NB4 (cell line): Measurements from ENCODE around the gene POM121L12.

Experiments
- DNase-seq: peaks from one replicate; pipeline ENCODE4 v3.0.0; 2010; ENCODE audit warnings: low read depth
- H3K4me3 ChIP-seq: one replicate; pipeline ENCODE4 v1.5.1; 2011; ENCODE audit warnings: mild to moderate bottlenecking, low read depth, low read length, moderate library complexity
- MYC ChIP-seq: IDR thresholded peaks from 2 replicates; pipeline ENCODE4 v1.6.1; 2011; ENCODE audit warnings: low read depth, low read length
- POLR2A ChIP-seq: IDR thresholded peaks from 2 replicates; pipeline ENCODE4 v1.6.1; 2011; ENCODE audit warnings: mild to moderate bottlenecking; ENCODE audit not compliant: insufficient read length; ENCODE audit errors: extremely low read depth
- TF ChIP-seq, protein P1 (sequence below): IDR thresholded peaks from 2 replicates; pipeline ENCODE4 v1.6.1; 2011; ENCODE audit warnings: low read depth, low read length
- TF ChIP-seq, protein P2 (sequence below): IDR thresholded peaks from one replicate; pipeline ENCODE4 v1.5.1; 2012; ENCODE audit warnings: low read depth, low read length

Gene POM121L12

DNA sequence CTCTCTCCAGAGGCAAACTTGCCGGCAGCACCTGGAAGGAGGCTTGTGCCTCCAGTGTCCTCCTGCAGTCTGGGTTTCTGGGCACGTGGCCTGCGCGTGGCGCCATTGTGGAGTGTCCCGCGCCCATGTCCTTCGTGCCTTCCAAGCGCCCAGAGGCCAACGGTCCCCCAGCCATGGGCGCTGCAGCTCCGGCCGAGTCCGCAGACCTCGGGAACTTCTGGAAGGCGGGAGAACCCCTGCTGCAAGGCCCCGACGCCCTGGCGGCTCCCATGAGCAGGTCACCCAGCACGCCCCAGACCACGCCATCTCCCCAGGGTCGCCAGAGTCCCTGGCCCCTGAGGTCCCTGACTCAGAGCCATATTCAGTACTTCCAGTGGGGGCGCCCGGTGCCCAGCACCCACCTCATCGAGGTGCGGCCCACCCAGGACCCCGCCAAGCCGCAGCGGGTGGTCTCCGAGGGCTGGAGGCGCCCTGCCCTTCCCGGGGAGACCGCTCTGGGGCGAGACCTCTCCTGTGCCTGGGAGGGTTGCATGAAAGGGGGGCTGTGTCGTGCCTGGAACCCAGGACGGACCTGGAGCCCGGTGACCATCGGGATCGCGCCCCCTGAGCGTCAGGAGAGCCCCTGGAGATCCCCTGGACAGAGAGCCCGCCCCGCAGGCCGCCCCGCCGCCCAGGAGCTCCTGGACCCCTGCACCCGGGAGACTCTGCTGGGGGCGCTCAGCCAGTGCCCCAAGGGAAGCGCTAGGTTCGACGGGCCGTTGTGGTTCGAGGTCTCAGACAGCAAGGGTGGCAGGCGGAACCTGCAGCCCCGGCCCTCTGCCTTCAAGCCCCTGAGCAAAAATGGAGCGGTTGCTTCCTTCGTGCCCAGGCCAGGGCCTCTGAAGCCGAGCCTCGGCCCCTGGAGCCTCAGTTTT is at the start of gene POM121L12:
POM121L12 (plus strand) TSS at position 135 of the 914 bp plus-strand sequence; CDS start at position 174, 39 bp downstream.
- H3K4me3 ChIP-seq: no peak within 1 kb of the TSS
- TF ChIP-seq, protein P1, sequence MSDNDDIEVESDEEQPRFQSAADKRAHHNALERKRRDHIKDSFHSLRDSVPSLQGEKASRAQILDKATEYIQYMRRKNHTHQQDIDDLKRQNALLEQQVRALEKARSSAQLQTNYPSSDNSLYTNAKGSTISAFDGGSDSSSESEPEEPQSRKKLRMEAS: no peak
- TF ChIP-seq, protein P2, sequence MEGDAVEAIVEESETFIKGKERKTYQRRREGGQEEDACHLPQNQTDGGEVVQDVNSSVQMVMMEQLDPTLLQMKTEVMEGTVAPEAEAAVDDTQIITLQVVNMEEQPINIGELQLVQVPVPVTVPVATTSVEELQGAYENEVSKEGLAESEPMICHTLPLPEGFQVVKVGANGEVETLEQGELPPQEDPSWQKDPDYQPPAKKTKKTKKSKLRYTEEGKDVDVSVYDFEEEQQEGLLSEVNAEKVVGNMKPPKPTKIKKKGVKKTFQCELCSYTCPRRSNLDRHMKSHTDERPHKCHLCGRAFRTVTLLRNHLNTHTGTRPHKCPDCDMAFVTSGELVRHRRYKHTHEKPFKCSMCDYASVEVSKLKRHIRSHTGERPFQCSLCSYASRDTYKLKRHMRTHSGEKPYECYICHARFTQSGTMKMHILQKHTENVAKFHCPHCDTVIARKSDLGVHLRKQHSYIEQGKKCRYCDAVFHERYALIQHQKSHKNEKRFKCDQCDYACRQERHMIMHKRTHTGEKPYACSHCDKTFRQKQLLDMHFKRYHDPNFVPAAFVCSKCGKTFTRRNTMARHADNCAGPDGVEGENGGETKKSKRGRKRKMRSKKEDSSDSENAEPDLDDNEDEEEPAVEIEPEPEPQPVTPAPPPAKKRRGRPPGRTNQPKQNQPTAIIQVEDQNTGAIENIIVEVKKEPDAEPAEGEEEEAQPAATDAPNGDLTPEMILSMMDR: no peak
- no peak for TF ChIP-seq MYC
- TF ChIP-seq POLR2A: no peak
- DNase-seq: no peak

DNA sequence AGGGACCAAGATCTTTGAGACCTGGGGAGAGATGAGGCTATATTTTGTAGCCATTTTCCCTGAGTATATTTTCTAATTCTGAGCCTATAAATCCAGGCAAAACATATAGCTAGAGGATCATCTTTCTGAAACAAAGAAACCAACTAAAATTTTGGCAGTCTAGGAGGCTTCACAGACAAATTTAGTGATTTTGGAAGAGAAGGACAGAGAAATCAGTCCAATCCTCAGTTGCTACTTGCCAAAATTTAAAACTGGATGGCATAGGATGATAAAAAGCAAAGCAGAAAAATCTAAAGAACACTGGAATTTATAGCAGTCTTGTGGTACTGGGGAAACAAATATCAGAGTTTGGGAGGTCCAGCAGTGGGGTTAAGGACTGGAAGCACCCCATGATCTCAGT is 43.4 kb upstream of the POM121L12 start:
- no peak overlapping the region for H3K4me3 ChIP-seq
- TF ChIP-seq MYC (no peak), POLR2A (no peak)
- TF ChIP-seq, protein P2: no peak
- TF ChIP-seq, protein P1: no peak
- DNase-seq: no peak

DNA sequence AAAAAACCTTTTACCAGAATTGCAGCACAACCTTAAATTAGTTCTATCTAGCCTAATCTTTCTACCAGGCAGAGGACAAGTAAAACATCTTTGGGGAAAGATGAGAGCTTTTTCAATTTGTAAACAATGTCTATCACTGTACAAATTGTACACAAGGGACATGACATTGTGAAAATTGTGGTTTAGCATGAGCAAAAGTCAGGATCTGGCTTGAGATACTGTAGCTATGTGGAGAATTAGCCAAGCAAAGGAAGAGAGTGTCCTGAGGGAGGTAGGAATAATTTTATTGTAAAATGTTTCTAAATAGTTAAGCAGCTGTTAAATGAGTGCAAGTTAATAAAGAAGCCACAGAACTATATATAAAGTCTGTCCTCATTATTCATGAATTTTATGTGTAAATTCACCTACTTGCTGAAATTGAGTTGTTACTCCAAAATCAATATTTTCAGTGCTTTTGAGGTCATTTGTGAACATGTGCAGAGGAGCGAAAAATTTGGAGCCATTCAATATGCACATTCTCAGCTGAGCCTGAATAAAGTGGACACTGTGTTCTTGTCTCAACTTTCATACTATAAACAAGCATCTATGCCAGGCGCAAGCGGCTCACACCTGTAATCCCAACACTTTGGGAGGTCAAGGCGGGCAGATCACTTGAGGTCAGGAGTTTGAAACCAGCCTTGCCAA is 42.8 kb upstream of the POM121L12 start:
- no peak overlapping the region for H3K4me3 ChIP-seq
- TF ChIP-seq MYC: no peak
- TF ChIP-seq, protein P2: no peak
- TF ChIP-seq, protein P1: no peak
- TF ChIP-seq POLR2A: no peak
- DNase-seq: no peak

DNA sequence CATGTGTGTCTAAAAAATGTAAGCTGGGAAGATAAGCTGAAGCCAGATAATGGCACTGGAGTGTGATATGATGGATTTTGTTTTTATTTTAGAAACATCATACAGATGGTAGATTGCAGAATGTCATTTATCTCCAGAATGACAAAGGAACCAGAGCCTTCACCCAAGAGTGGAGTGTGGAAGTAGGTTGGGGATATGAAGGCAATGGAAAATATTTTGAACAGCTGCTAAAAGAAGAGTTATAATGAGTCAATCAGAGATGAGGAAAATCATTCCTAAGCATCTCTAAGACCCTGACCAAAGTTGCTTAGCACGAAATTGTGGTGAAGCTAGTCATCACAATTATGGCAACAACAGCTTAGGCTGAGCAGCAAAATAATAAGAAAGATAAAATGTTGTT is 39.8 kb upstream of the POM121L12 start:
- DNase-seq: no peak
- H3K4me3 ChIP-seq: no peak overlapping the region
- TF ChIP-seq, protein P2: no peak
- no peak for TF ChIP-seq MYC
- no peak for TF ChIP-seq POLR2A
- TF ChIP-seq, protein P1: no peak

DNA sequence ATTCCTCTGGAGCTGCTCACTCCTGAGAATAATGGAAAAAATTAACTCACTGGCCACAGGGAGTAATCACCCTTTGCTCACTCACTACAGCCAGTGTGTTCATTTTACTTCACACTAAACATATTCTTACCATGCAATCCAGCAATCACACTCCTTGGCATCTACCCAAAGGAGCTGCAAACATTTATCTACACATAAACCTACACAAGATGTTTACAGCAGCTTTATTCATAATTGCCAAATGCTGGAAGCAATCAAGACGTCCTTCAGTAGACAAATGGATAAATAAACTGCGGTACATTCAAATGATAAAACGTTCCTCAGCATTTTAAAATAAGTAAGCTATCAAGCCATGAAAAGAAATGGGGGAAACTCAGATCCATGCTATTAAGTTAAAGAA is 34.2 kb upstream of the POM121L12 start:
- DNase-seq: no peak
- no peak overlapping the region for H3K4me3 ChIP-seq
- TF ChIP-seq, protein P2: no peak
- TF ChIP-seq POLR2A (no peak), MYC (no peak)
- TF ChIP-seq, protein P1: no peak
